Superior temporal gyrus (tissue), 1 donor: ENCODE results near the gene KAT5.
"Not testable (repeated sequence)": the region's sequence is repeated elsewhere in the genome, so short reads cannot be mapped to it uniquely, and the experiment has no call there.

Source experiments
- DNase-seq: peaks from one replicate; pipeline ENCODE4 v3.0.0-alpha.2; 2016; ENCODE audit errors: extremely low spot score

Gene KAT5

DNA sequence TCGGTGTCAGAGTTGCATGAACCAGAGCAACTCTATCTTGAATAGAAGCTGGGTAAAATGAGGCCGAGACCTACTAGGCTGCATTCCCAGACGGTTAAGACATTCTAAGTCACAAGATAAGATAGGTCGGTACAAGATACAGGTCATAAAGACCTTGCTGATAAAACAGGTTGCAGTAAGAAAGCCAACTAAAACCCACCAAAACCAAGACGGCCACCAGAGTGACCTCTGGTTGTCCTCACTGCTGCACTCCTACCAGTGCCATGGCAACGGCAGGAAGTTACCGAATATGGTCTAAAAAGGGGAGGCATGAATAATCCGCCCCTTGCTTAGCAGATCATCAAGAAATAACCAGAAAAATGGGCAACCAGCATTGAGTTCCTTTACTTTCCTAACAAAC is 2.4 kb upstream of the KAT5 start:
- no peak for DNase-seq

GRCh38 chr11:65710421-65710820 is 1.6 kb upstream of the KAT5 start:
- no peak for DNase-seq

- DNase-seq: no peak
These were observed 603 bp downstream of the KAT5 start for GRCh38 chr11:65712633-65713076.

GRCh38 chr11:65713212-65713969 is 1.3 kb downstream of the KAT5 start:
- DNase-seq: no peak

DNA sequence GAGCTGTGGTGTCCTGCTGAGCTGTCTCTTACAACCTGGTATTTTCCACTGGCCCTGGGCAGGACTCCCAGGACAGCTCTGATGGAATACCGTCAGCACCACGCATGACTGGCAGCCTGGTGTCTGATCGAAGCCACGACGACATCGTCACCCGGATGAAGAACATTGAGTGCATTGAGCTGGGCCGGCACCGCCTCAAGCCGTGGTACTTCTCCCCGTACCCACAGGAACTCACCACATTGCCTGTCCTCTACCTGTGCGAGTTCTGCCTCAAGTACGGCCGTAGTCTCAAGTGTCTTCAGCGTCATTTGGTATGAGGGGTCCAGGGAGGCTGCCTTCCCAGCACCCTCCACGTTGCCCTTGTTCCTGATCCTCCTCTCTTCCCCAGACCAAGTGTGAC is 2.4 kb downstream of the KAT5 start:
- DNase-seq: no peak

DNA sequence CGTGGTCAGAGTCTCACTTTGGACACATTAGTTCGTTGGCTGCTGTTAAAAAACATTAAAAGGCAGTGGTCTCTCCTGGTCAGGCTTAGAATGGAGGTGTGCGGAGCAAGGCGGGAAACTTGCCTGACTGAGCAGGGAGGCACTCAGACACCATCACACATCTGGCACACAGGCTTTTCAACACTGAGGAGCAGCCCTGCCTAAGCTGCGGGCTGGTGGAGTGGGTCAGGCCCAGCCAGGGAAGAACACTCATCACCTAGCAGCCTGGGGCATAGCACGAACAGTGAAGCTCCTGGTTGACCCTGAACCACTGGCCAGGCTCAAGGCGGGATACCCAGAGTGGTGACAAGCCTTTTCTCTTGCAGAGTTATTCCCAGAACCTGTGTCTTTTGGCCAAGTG is 4.2 kb downstream of the KAT5 start:
- DNase-seq: no peak

GRCh38 chr11:65716774-65717405 is 4.8 kb downstream of the KAT5 start:
- no peak for DNase-seq

DNA sequence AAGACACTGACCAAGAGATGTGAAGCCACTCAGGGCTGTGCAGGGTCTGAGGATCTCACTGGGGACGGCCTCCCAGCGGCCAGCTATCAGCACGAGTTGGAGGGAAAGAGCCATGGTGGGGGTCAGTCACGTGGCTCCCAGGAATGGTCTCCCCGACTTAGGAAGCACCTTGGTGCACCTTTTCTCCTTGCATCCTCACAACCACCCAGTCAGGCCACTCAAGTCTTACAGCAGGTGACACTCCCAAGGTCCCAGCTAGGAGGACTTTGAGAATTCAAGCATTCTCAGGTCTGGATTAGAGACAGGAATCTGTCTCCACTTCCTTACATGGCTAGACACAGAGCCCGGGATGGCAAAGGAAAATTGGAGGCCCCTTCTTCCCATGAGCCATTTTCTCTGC is 5.9 kb downstream of the KAT5 start:
- no peak for DNase-seq

GRCh38 chr11:65718531-65718930 is 6.5 kb downstream of the KAT5 start:
- DNase-seq: no peak

DNA sequence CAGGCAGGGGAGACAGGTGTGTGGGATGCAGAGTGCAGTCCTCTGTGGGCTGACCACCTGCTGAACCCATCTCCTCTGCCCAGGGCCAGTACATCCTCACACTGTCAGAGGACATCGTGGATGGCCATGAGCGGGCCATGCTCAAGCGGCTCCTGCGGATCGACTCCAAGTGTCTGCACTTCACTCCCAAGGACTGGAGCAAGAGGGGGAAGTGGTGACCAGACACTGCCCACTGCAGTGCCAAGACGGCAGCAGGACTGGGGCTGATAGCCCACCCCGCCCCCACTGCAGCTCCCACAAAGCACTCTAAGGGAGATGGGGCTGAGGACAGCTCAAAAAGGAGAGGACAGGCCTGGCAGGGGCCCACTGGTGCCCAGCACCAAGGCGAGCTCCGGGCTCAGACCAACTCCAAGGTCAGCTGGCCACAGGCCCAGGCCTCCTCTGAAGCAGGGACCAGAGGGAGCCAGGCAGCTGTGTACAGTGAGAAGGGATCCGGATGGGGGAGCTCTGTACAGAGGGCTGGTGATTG is 7.0 kb downstream of the KAT5 start:
- no peak for DNase-seq

DNA sequence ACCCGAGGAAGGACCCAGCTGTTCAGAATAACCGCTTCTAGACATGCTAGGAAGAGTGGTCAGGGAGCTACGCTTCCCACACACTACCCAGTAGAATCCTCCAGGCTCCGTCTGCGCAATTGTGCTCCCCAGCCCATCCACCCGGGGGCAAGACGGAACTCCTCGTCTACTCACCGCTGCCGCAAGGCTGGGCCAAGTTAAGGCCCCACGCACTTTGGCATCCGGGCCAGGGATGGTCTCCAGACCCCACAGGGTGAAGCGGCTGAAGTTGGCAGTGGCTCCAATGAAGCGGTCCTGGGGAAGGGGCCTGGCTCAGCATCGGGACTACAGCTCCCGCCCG is 7.8 kb downstream of the KAT5 start:
- no peak for DNase-seq

DNA sequence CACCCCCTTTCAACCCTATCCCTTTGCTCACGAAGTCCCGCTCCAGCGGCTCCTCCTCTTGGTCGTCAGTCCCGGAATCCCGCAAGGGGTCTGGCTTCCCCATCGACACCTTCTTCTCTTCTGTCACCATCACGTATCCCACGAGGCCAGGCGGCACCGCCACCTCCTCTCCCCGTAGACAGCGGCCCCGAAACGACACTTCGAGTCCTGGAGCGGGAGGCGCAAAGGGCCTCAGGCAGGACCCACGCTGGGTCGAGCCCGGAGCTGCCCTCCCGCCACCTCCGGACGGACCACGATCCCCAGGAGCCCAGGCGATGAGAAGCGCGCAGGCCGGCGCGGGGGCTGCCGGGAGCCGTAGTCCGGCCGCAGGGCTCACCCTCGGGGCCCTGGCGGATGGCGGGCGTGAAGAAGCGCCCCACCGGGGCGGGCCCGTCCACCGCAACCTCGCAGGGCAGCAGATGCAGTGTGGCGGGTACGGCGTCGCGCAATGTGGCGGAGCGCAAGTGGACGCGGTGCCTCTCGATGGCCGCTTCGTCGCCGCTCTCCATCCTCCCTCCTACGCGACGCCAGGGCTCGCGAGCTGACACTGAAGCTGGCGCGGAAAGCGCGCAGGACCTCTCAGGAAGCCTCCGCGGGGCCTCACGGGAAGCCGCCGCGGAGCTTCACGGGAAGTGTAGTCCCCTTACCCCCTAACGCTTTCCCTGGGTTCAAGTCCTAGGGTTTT is 8.3 kb downstream of the KAT5 start, which contains the start of gene RNASEH2C:
RNASEH2C (minus strand) TSS at position 588 of the 724 bp plus-strand sequence; CDS start at position 548, 40 bp downstream.
- DNase-seq: peak; percentile 96

- no peak for DNase-seq
These were observed 10.2 kb downstream of the KAT5 start for GRCh38 chr11:65722261-65722660.

GRCh38 chr11:65726660-65727059 is 14.6 kb downstream of the KAT5 start:
- no peak for DNase-seq

GRCh38 chr11:65727865-65728264 is 15.8 kb downstream of the KAT5 start:
- DNase-seq: no peak

- no peak for DNase-seq
These were observed 18.4 kb downstream of the KAT5 start for GRCh38 chr11:65730461-65730860.

DNA sequence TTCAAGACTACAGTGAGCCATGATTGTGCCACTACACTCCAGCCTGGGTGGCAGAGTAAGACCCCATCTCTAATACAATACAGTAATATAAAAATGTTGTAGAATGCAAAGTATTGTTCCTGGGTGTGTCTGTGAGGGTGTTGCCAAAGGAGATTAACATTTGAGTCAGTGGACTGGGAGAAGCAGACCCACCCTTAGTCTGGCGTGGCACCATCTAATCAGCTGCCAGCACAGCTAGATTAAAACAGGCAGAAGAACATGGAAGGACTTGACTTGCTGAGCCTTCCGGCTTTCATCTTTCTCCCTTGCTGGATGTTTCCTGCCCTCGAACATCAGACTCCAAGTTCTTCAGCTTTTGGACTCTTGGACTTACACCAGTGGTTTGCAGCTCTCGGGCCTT is 23.1 kb downstream of the KAT5 start:
- not testable (repeated sequence) for DNase-seq

GRCh38 chr11:65736810-65737209 is 24.8 kb downstream of the KAT5 start:
- DNase-seq: no peak

- DNase-seq: no peak
These were observed 27.0 kb downstream of the KAT5 start for GRCh38 chr11:65739022-65739421.

DNA sequence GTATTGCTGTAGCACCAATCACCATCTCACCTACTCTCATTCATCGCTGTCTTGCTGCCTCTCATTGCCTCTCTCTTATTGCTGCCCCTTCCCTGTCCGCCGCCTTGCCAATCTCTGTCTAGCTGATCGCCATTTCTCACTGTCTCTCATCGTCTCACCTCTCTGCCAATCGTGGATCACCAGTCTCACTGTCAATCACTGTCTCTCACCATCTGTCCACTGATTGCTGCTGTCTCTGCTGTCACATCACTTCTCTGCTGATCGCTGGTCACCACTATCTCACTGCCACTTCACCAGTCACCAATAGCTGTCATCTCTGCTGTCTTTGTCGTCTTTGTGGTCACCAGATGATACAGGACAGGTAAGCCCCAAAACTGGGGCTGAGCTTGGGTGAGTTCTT is 29.1 kb downstream of the KAT5 start:
- no peak for DNase-seq

GRCh38 chr11:65742353-65742752 is 30.3 kb downstream of the KAT5 start:
- DNase-seq: no peak

GRCh38 chr11:65743681-65744025 is 31.6 kb downstream of the KAT5 start:
- DNase-seq: no peak
